Endothelial cell of umbilical vein (primary cell): ENCODE results near the gene YPEL1. TPM values are rescaled to one million over a fixed set of nuclear protein-coding genes. Genes with fewer than 3 reads are reported as not detected.

ENCODE experiments used
- BruUV-seq: library from RNA; stranded (reverse); fragments of 400-500 nt; replicated peaks from 2 replicates; lab custom pipeline; 2021; lab: Mats Ljungman, UMichigan
- CTCF ChIA-PET: fragments of 300-600, 350-600 bp; sonication (Branson Sonifier 250); formaldehyde crosslinking; loops from one replicate; lab custom pipeline; 2021; ENCODE audit warnings: antibody characterized with exemption, inconsistent platforms; lab: Charles Lee
- POLR2A ChIA-PET: fragments of 300-600, 350-600 bp; sonication (Branson Sonifier 250); formaldehyde crosslinking; loops from one replicate; lab custom pipeline; 2021; ENCODE audit warnings: antibody characterized with exemption, inconsistent platforms; lab: Charles Lee
- DNase-seq: peaks from one replicate; pipeline ENCODE4 v3.0.0-alpha.2; 2011; ENCODE audit warnings: low read depth, low spot score
- FAIRE-seq: peaks from 2 replicates; lab custom pipeline; 2011; peaks lifted over from hg19 to GRCh38; lab: Jason Lieb, UNC
- H2AFZ ChIP-seq: 2 replicates; pipeline ENCODE4 v1.6.0; 2012; ENCODE audit warnings: low read depth, low read length, control low read depth, inconsistent platforms
- H3K27ac ChIP-seq: 2 replicates; pipeline ENCODE4 v1.5.1; 2011; ENCODE audit warnings: low read depth, mild to moderate bottlenecking, control low read depth, low read length, moderate library complexity; ENCODE audit not compliant: insufficient read depth
- H3K27me3 ChIP-seq, 2 experiments: 2 replicates each; pipeline versions ENCODE4 v1.6.0 to v1.6.1; 2011; ENCODE audit warnings: low read length in 2 of 2, mixed read lengths in 1 of 2; ENCODE audit not compliant: control insufficient read depth in 2 of 2, insufficient read depth in 2 of 2
- H3K36me3 ChIP-seq, 2 experiments: 2 replicates in 1 of 2; 3 replicates in 1 of 2; pipeline ENCODE4 v1.5.1; 2011; ENCODE audit warnings: low read length in 2 of 2, mild to moderate bottlenecking in 1 of 2, moderate library complexity in 1 of 2; ENCODE audit not compliant: control insufficient read depth in 2 of 2, insufficient read depth in 2 of 2; ENCODE audit errors: extremely low read depth in 1 of 2
- H3K4me1 ChIP-seq: 3 replicates; pipeline ENCODE4 v1.5.1; 2011; ENCODE audit warnings: mild to moderate bottlenecking, low read length; ENCODE audit not compliant: control insufficient read depth, insufficient read depth; ENCODE audit errors: extremely low read depth
- H3K4me2 ChIP-seq: 2 replicates; pipeline ENCODE4 v1.6.1; 2011; ENCODE audit warnings: low read length, control low read depth, mixed read lengths; ENCODE audit not compliant: insufficient read depth
- H3K4me3 ChIP-seq, 3 experiments: fragments of 200-600 bp in 1 of 3; sonication (generic), shearing (Covaris generic) in 1 of 3; replicated peaks in 1 of 3; 2 replicates each; pipeline ENCODE4 v1.5.1; 2011 to 2016; ENCODE audit warnings: control low read depth in 3 of 3, low read length in 3 of 3, mild to moderate bottlenecking in 2 of 3, inconsistent platforms in 1 of 3, low read depth in 1 of 3, moderate library complexity in 1 of 3; ENCODE audit not compliant: insufficient read depth in 1 of 3
- H3K79me2 ChIP-seq: 2 replicates; pipeline ENCODE4 v1.6.0; 2012; ENCODE audit warnings: low read length, inconsistent platforms; ENCODE audit not compliant: control insufficient read depth, insufficient read depth
- H3K9ac ChIP-seq: replicated peaks from 2 replicates; pipeline ENCODE3; 2011; ENCODE audit warnings: low read length, control low read depth; ENCODE audit not compliant: insufficient read depth; ENCODE audit errors: extremely low read depth
- H3K9me1 ChIP-seq: replicated peaks from 3 replicates; pipeline ENCODE4 v1.6.0; 2011; ENCODE audit warnings: mild to moderate bottlenecking, low read length; ENCODE audit not compliant: control insufficient read depth, insufficient read depth; ENCODE audit errors: extremely low read depth
- H3K9me3 ChIP-seq: replicated peaks from 2 replicates; pipeline ENCODE4 v1.5.1; 2012; ENCODE audit warnings: low read length, inconsistent platforms; ENCODE audit not compliant: control insufficient read depth, insufficient read depth
- H4K20me1 ChIP-seq: replicated peaks from 2 replicates; pipeline ENCODE3; 2011; ENCODE audit warnings: mild to moderate bottlenecking, low read length; ENCODE audit not compliant: control insufficient read depth, insufficient read depth; ENCODE audit errors: extremely low read depth
- CTCF ChIP-seq, 2 donors: IDR thresholded peaks; 1 replicate in 1 of 2; 2 replicates in 1 of 2; pipeline ENCODE4 v1.5.1; 2011; ENCODE audit warnings: low read length in 2 of 2, mild to moderate bottlenecking in 2 of 2, moderate library complexity in 2 of 2, control low read depth in 1 of 2, inconsistent platforms in 1 of 2, low read depth in 1 of 2; ENCODE audit not compliant: insufficient read depth in 1 of 2; ENCODE audit errors: extremely low read depth in 1 of 2
- EZH2 ChIP-seq: IDR thresholded peaks from 2 replicates; pipeline ENCODE4 v1.6.1; 2012; ENCODE audit warnings: borderline replicate concordance, low read depth, mild to moderate bottlenecking, moderate library complexity, low read length, inconsistent platforms; ENCODE audit not compliant: severe bottlenecking
- FOS ChIP-seq: IDR thresholded peaks from 2 replicates; pipeline ENCODE4 v1.6.1; 2011; ENCODE audit warnings: mild to moderate bottlenecking, low read length, moderate library complexity, borderline replicate concordance; ENCODE audit not compliant: insufficient read depth
- GATA2 ChIP-seq: IDR thresholded peaks from 2 replicates; pipeline ENCODE4 v1.7.0; 2011; ENCODE audit warnings: low read depth, mild to moderate bottlenecking, moderate library complexity, mixed read lengths, low read length; ENCODE audit not compliant: insufficient read length, insufficient read depth
- JUN ChIP-seq: IDR thresholded peaks from 2 replicates; pipeline ENCODE4 v1.6.1; 2011; ENCODE audit warnings: borderline replicate concordance, low read depth; ENCODE audit not compliant: insufficient read length, insufficient read depth
- MAX ChIP-seq: IDR thresholded peaks from 2 replicates; pipeline ENCODE4 v1.6.1; 2011; ENCODE audit not compliant: insufficient read depth, insufficient read length
- MYC ChIP-seq: IDR thresholded peaks from one replicate; pipeline ENCODE4 v1.6.1; 2011; ENCODE audit warnings: mild to moderate bottlenecking, low read depth, low read length
- POLR2A ChIP-seq: IDR thresholded peaks from 2 replicates; pipeline ENCODE4 v1.6.1; 2012; ENCODE audit warnings: low read depth, mild to moderate bottlenecking, control low read depth, low read length
- POLR2AphosphoS5 ChIP-seq: IDR thresholded peaks from 2 replicates; pipeline ENCODE4 v1.6.1; 2012; ENCODE audit warnings: low read depth, mild to moderate bottlenecking, control low read depth, low read length, moderate library complexity; ENCODE audit not compliant: insufficient read depth
- dilution Hi-C: fragments of 300-500 bp; cut with MboI; formaldehyde crosslinking; loops from one replicate; pipeline ENCODE4 v1.15.0; 2019; ENCODE audit warnings: low sequenced_read_pairs; ENCODE audit not compliant: extremely low pct_ligation_motif_present
- intact Hi-C: fragments of 100-400 bp; cut with micrococcal nuclease; formaldehyde crosslinking; loops from one replicate; pipeline ENCODE4 v1.10.0; 2022
- polyA plus RNA-seq, 4 experiments: library from polyadenylated mRNA; depleted of rRNA in 3 of 4; stranded (reverse) in 3 of 4; unstranded in 1 of 4; fragments of >200 nt; gene quantifications; 2 replicates each; pipeline versions ENCODE4 v1.2.1 to v1.2.3, GENCODE V29; 2011 to 2012; ENCODE audit warnings: missing spikeins in 1 of 4
- total RNA-seq: library from RNA; stranded (reverse); gene quantifications from 2 replicates; pipeline ENCODE4 v1.2.3, GENCODE V29; 2021

YPEL1 gene
- total and polyA plus RNA-seq, 2 donors (not counting 3 experiments of a cell fraction or from before 2014, with no cell fraction given), result 3.7 to 6.2 TPM

- no peak for DNase-seq
- peaks cover 0 to 39% of the 10 kb centered on the region in 2 experiments for H3K36me3 ChIP-seq
- TF ChIP-seq POLR2A (no peak), MYC (no peak), CTCF (IDR thresholded peaks at IDR 0.05; ENCODE audit: extremely low read depth in 1 of 2, insufficient read depth in 1 of 2, low read depth in 1 of 2, low read length in 2 of 2) (no peak), EZH2 (no peak), MAX (no peak), GATA2 (no peak), JUN (no peak), POLR2AphosphoS5 (no peak), FOS (no peak)
- no peak overlapping the region for H3K9ac ChIP-seq
- H3K4me2 ChIP-seq, result no peak overlapping the region
- H3K9me3 ChIP-seq, result no peaks in the 10 kb centered on the region
- H3K79me2 ChIP-seq, result no peaks in the 10 kb centered on the region
- H2AFZ ChIP-seq, result no peak overlapping the region
- intact Hi-C loops (no loop called here), dilution Hi-C loops (no loop called here)
- H3K27ac ChIP-seq, result no peak overlapping the region
- no TSS peak for BruUV-seq
- no peak overlapping the region for H3K4me3 ChIP-seq
- ChIA-PET CTCF (no interaction called here), POLR2A (no interaction called here)
- H3K4me1 ChIP-seq, result no peaks in the 10 kb centered on the region
- no peak for FAIRE-seq
- H3K9me1 ChIP-seq, result no peaks in the 10 kb centered on the region
- no peaks in the 10 kb centered on the region for H4K20me1 ChIP-seq
- H3K27me3 ChIP-seq, result no peaks in the 10 kb centered on the region
Observed at GRCh38 chr22:21683401-21683811, 52.2 kb downstream of the YPEL1 start.
